Measurements from ENCODE around the gene PTPRK.
"Not testable (repeated sequence)": the region's sequence is repeated elsewhere in the genome, so short reads cannot be mapped to it uniquely, and the experiment has no call there.

PTPRK gene

DNA sequence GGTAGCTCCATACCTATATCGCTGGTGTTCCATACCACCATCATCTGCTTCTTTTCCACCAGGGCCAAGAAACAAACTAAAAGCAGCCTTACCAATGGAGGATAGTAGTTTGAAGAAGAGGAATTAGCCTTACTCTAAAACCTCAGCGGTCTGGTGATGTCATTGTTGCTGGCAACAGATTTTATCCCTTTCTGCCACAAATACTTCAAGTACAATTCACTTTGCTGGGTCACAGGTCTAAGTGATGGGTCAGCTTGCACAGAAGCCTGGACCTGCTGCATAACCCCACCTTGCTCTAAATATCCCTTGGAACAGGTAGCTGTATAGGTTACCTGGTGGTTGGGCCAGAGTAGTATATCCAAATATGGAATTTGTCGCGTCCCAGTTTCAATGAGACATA lies 566.3 kb downstream of the PTPRK start:
- no peak for DNase-seq (ENCODE audit: low spot score)

DNA sequence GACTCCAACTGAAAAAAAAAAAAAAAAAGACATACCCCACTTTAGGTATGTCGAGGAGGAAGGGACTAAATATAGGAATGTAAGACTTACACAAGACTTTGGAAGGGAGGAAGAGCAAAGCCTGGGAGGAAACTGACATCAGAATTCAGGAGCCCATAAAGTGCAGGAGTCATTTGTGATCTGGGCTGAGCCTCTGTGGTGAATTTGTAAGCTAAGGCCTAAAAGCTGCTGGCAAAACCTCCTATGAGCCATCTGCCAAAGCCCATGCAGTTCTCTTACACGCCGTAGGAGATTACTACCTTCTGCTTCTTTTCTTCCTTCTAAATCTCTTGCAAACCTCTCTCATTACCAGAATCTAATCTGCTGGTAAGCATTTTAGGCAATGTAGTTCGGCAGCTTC lies 567.6 kb downstream of the PTPRK start:
- peak; percentile 89 for DNase-seq (ENCODE audit: low spot score)

DNA sequence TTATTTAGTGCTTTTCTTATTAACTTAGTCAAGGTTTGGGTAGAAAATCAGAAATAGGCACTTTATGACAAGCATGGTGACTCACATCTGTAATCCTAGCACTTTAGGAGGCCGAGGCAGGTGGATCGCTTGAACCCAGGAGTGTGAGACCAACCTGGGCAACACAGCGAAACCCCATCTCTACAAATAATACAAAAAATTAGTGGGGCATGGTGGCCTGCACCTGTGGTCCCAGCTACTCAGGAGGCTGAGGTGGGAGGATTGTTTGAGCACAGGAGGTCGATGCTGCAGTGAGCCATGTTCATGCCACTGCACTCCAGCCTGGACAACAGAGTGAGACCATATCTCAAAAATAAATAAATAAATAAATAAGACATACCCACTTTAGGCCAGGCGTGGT lies 568.2 kb downstream of the PTPRK start:
- DNase-seq (ENCODE audit: low spot score): no peak

DNA sequence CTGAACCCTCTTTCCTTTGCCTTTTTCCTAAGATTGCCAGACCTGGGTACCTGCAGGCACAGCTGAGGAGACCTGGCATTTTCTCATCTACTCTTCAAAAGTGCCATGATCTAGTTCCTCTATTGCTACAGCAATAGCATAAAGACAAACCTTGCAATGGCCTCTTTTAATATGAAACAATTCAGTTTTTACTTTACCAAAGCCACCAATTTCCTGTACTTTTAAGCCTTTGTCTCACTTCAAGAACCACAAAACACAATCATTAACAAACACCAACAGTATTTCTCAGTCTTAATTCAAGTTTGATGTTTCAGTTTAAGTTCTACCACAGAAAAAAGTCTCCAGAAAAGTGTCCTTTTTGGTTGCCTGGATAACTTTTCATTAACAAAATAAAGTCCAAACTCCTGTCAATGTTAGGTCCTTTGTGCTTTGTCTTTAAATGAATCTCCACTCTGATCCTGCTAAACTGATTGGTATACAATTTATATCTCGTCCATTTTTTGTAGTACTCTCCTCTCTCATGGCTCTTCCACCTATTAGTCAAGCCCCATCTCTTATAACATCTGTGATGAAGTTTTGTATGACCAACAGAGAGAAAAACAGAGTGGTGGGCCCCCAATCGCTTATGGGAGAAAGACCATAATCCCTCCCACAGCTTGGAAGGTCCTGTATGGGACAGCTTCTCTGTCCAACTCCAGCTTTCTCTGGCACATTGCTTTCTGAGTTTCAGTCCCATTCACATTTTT lies 569.1 kb downstream of the PTPRK start:
- no peak for DNase-seq (ENCODE audit: low spot score)

DNA sequence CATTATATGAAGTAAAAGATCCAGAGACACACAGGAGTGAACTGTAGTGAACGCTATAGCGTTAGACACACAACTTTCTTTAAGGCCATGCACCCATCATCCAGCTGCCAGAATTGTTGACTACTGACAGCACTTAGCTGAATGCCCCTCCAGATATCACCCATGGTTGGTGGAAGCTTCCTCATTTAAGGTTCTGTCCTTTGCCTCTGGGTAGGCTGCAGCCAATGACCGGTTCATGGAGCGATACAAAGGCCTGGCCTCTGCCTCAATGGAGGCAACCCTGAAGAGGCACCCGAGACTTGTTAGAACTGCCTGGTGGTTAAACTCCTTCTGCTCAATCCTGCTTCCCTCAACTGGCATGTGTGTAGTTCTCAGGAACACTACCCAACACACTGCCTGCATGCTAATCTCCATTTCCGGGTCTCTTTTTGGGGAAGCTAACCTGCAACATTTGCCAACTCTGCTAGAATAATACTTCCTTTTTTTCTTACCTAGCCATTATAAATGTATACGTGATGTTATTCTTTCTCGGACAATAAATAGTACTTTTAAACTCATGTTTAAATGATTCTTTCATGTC lies 569.7 kb downstream of the PTPRK start:
- no peak for DNase-seq (ENCODE audit: low spot score)

DNA sequence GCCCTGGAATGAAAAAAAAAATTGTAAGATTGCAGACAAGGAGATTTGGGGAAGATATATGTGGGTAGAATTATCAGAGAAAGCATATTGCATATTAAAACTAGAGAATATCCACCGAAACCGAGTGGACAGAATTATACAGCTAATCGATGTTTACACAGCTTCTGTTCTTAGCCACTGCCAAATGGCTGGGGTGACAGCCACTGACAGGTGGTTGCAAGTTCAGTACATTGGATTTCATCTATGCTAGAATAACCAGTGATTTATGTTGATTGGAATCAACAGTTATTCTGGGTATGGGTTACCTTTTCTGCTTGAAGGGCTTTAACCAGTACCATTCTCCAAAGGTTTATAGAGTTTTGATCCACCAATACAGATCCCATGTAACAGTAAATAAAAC lies 571.1 kb downstream of the PTPRK start:
- no peak for DNase-seq (ENCODE audit: low spot score)

DNA sequence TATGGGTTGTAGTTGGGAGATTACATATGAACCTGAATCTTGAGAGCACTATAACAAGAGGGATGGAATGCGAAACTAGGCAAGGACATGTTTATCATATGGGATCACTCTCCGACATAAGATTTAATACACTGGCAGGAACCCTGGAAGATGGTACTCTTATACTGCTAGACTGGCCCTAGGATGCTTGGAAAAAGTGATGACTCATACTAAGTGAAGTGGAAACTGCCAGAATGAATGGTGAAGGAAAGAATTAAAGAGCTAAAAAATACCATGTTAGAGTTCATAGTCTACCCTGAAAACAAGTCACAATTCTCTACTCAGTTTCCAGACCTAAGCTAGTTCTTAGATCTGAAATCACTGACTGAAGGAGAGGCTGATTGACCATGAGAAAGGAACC lies 574.0 kb downstream of the PTPRK start:
- no peak for DNase-seq (ENCODE audit: low spot score)

DNA sequence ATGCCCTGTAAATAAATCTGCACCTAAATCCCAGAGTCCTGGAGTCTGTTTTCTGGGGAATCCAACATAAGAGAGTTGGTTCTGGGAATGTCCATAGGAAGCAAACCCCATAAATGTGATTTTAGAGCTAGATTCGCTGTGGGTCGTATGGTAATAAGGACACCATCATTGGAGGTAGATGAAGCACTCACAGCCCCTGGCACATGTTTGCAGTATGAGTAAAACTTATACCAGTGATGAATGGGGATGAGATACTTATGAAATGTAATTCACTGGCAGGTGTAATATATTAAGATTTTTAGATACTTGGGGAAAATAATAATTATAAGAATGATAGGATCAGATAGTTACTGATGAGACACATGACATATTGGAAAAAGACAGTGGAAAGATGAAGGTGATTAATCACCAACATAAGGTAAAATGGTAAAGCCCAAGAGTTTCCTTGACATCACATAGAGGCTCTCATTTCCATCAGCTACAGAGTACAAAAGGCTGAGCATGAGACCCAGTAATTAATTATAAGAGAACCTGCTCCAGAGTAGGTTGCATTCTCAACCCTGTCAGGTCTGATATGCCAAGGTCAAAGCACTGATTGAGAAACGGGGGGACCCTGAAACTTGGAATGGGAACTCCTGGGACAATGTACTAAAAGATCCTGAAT lies 574.8 kb downstream of the PTPRK start:
- DNase-seq (ENCODE audit: low spot score): no peak

DNA sequence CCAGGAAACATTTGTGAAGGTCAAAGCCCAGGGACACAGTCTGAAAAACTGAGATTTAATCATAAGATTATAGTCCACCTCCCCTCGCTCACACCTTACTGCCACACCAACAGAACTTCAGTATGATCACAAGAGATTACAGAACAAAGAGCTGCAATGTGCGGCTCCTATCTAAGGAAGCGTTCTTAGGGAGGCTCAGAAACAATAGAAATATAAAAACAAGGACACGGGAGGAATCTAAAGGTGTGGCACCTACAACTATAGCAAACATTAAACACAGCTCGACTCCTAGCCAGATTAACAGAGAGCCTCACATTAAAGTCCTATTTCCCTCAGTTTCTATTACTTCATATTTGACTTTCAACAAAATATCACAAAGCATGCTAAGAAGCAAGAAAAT lies 579.2 kb downstream of the PTPRK start:
- no peak for DNase-seq (ENCODE audit: low spot score)

DNA sequence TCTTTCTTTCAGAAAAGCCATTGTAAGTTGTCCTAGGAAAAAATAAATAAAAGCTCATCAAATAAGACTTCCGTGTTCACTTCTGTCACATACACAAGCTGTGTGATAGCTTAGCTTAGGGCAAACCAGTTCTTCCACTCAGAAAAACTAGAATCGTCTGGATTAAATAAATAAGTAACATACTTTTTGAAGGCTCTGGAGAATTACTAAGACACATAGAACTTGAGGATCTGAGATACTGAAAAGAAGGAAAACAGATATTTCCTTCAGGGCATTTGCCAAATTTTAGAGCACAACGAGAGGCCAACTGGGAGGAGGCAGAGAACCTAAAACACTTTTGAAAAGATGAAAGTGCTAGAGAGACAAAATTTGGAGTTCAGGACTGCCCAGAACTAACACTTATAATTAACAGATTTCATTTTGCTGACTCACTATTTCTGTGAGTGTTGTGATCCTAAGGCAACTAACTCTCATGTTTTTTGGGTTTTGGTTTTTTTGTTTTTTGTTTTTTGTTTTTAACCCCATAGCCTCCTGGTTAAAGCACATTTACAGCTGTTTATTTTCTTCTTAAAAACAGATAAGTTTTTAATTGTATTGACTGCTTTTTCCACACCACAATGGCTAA lies 580.8 kb downstream of the PTPRK start:
- no peak for DNase-seq (ENCODE audit: low spot score)

DNA sequence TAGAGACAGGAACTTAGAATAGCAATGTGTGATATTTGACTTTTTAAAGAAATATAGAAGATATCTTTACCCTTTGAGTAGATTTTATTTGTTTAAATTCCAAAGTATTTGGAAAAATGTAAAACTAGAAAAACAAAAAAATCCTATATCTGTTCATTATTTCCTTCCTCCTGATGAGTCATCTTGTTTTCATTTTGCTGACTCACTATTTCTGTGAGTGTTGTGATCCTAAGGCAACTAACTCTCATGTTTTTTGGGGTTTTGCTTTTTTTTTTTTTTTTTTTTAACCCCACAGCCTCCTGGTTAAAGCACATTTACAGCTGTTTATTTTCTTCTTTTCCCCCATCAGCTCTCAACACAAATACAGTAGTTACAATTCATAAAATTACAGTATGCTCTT lies 581.7 kb downstream of the PTPRK start:
- no peak for DNase-seq (ENCODE audit: low spot score)

DNA sequence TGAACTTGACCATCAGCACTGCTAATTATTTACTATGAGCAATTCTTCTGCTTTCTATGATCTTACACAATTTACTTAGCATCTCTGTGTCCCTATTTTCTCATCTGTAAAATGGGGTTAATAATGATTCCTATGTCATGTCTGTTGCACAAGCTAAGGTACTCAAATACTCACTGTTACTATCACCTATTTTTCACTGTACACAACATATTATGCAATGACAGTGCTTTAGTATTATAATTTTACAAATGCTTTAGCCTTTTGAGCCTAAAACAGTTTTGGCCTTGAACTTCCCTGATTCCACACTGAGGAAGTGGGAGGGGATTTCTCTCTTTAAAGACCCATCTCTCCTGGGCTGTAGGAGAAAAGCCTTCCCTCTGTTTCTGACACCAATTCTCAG lies 582.7 kb downstream of the PTPRK start:
- DNase-seq (ENCODE audit: low spot score): no peak

DNA sequence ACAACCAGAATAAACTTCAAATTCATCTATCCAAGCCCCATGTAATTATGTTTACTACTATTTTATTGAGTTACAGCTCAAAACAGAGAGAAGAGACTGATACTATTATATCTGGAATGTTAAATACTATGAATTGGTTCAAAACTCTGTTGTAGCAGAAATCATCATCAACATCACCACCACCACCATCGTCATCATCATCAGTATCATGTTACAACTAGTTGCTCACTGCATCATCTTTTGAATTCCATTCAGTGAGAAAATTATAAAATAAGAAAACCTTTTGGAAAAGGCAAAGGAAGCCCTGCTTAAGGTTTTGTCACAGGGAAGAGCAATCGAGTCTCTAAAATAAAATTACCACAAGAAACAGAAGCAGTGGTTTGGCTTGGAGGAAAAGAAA lies 583.3 kb downstream of the PTPRK start:
- DNase-seq (ENCODE audit: low spot score): no peak

DNA sequence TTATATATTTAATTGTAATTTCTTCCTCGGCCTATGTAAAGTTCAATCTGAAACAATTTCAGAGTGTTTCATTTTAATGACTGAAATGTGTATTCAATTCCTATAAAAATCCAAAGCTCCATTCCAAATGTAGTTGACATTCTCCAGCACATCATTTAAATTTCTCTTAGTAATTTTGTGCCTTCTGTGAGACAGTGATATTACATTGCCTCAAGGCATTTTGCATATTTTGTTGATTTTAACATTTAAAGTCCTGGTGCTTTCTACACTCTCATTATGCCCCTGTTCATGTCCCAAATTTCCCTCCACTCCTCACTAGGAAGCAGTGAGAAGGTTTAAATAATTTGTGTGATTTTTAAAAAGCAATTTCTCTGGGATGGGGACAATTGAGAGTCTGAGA lies 585.4 kb downstream of the PTPRK start:
- no peak for DNase-seq (ENCODE audit: low spot score)

DNA sequence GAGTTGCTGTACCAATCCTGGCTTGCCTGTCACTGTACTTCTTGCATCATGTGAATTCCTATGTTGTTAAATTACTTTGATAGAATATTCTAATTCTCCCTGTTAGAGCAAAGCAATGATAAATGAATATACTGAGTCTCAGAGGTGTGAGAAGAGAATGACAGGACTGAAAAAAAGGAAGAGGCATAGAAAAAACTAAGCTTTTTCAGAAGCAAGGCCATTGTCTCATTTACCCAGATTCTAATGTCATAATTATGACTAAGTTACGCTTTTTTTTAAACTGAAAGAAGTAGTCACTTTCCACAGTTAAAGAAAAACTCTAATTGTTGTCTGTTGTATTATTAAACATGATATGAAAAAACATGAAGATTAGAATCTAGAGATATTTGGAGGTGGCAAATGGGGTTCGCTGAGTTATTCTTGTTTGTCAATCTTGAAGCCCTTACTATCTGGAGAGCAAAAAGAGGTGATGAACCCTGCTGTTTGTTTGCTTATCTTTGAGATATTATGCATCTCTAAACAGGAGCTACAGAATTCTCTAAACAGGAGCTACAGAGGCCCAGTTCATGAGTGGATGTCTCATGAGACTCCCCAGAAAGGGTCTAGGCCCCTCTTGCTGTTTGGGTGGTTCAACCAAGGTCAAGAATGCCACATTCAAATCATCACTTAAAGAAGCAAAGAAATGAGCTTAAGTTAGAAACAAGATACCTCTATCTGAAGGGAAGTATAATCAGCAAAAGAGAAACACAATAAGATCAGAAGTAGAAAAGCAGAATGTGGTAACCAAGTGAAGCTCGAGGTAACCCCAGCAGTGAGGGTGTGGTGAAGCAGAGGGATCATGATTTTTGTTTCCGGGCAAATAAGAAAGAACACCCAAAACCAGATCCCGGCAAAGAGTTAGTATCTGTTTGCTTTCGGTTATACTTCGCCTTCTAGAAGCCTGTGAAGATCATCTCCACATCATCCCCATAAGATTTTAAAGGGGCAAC lies 586.3 kb downstream of the PTPRK start:
- no peak for DNase-seq (ENCODE audit: low spot score)

DNA sequence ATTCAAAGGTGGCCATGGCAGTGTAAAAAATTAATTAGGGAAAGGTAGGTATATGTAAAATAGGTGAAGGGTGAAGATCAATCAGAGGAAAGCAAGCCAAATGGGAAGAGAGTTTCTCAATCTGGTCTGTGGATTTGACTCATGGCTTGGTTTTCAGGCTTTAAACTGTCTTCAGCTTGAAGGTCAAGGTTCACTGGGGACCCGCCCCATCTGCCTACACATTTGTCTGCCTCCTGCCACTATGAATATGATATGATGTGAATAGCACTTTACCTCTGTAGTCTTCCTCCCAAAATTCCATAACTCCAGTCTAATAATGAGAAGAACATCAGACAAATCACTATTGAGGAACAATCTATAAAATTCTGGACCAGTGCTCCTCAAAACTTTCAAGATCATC lies 587.3 kb downstream of the PTPRK start:
- DNase-seq (ENCODE audit: low spot score): no peak

DNA sequence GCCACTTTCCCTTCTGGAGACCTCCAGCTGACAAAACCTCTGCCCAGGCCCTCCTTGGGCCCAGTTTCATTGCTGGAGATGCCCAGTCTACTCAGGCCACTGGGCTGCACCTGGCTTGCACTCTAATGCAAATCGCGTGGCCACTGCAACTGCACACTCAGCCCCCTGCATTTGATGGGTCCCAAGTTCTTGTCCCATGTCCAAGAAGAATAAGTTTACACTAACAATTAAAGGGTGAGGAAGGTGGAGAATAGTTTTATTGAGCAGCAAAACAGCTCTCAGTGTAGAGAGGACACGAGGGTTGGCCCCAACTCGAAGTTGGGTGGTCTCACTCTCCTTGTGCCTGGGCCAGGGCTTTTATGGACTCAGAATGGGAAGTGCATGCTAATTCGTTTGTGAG lies 587.7 kb downstream of the PTPRK start:
- DNase-seq (ENCODE audit: low spot score): no peak

DNA sequence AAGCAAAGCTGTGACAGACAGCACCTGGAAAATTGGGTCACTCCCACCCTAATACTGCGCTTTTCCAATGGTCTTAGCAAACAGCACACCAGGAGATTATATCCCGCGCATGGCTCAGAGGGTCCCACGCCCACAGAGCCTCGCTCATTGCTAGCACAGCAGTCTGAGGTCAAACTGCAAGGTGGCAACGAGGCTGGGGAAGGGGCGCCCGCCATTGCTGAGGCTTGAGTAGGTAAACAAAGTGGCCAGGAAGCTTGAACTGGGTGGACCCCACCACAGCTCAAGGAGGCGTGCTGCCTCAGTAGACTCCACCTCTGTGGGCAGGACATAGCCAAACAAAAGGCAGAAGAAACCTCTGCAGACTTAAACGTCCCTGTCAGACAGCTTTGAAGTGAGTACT lies 594.0 kb downstream of the PTPRK start:
- DNase-seq (ENCODE audit: low spot score): not testable (repeated sequence)

DNA sequence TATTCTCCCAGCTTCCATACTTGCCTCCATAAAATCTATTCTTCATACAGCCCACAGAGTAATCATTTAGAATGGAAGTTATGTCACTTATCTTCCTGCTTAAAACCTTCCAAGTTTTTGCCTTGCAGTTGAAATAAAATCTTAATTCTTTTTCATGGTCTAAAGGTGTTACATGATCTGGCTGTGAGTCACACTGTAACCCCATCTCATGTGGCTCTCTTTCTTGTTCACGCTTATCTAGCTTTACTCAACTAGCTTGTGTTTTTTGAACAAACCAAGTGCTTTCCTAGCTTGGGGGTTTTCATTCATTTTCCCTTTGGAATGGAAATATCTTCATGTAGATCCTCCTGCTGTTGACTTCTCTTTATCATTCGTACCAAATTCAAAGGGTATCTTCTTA lies 596.0 kb downstream of the PTPRK start:
- no peak for DNase-seq (ENCODE audit: low spot score)

DNA sequence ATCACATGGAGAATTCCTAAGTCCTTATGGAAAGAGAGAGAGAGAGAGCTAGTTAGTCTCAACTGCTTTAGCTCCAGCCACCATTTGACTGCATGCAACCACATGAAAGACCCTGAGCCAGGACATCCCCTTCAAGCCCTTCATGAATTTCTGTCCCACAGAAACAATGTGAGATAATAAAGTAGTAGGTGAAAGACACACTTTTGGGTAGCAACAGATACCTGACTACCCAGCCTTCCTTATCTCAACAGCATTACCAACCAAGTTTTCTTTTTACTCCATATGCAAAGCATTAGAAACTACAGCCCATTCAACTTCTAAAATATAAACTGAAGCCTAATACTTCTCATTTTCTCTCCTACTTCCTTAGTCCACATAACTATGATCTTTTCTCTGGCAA lies 596.4 kb downstream of the PTPRK start:
- no peak for DNase-seq (ENCODE audit: low spot score)

DNA sequence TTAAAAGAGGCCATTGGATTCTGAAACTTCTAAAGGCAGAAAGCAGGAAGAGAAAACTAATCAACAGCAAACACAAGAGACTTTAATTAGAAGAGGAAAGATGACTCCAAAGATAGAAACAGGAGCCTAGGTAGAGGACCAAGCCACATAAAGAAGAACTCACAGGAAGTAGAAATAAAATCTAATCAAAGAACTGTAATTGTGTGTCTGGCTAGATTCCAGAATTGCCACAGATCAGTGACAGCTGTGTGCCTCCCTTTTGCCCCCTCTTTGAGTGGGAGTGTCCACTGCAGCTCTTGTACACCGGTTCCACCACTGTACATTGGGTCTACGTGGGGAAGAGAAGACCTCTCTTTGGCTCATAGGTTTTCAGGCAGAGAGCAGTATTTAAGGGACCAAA lies 597.3 kb downstream of the PTPRK start:
- DNase-seq (ENCODE audit: low spot score): no peak

DNA sequence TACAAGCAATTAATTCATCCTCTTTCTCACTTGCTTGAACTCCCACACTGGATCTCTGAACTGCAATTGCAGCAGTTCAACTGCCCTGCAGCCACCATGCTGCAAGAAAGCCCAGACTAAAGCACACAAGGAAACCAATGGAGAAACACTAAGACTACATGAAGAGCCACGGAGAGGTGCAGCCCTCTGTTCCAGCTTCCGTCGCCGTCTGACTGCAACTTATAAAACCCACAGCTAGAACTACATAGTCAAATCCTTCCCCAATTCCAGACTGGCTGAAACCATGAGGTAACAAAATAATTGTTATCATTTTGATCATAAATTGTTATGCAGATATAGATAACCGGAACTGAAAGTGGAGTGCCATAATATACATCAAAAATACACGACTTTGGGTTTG lies 598.4 kb downstream of the PTPRK start:
- DNase-seq (ENCODE audit: low spot score): no peak

All from cerebellar cortex (tissue), 1 donor.